A549 (cell line): ENCODE data around the gene SNX27.

Experiments used
- CTCF ChIP-seq: fragments of >200 bp; sonication (Bioruptor Twin); formaldehyde crosslinking; IDR thresholded peaks from 3 replicates; pipeline ENCODE4 v1.5.1; 2016
- JUN ChIP-seq, 2 experiments: fragments of >200 bp; sonication (Bioruptor Twin); formaldehyde crosslinking; IDR thresholded peaks; 2 replicates in 1 of 2; 3 replicates in 1 of 2; pipeline ENCODE4 v1.6.1; 2016 to 2017
- MYC ChIP-seq: IDR thresholded peaks from 2 replicates; pipeline ENCODE4 v1.6.1; 2012; ENCODE audit warnings: mild to moderate bottlenecking, inconsistent platforms, low read length, improper control_type of control experiment, borderline replicate concordance
- PHF8 ChIP-seq: fragments of 200-600 bp; sonication (generic); IDR thresholded peaks from 2 replicates; pipeline ENCODE4 v1.6.1; 2016; ENCODE audit warnings: low read depth, mild to moderate bottlenecking, antibody characterized with exemption, moderate library complexity, borderline replicate concordance
- POLR2A ChIP-seq: IDR thresholded peaks from 2 replicates; pipeline ENCODE4 v1.6.1; 2012; ENCODE audit warnings: mild to moderate bottlenecking, low read length
- ZSCAN20 ChIP-seq: fragments of 250-450 bp; sonication (Bioruptor Pico); IDR thresholded peaks from 2 replicates; pipeline ENCODE4 v1.8.0; 2022; ENCODE audit warnings: mild to moderate bottlenecking, moderate library complexity

DNA sequence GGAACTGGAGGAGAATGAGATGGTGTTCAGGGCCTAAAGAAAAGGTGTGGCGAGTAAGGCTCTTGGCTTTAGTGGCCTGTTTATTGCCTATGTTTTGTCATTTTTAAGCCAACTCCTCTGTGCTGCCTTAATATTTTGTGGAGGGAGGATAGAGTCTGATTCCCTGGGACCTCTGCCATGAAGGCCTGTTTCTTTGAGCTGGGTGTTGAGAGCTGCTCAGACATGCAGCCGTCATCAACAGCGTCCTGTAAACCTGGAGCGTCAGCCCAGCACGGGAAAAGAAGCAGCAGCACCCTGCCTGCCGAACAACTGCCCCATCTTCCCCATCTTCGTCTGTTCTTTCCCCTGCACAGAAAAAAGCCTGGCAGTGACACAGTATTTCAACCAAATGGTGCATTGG lies 27.1 kb upstream of the SNX27 start:
- no peak for TF ChIP-seq MYC
- TF ChIP-seq POLR2A = no peak
- TF ChIP-seq ZSCAN20 (CRISPR knock-in tag) = no peak
- no peak for TF ChIP-seq CTCF
- TF ChIP-seq JUN (IDR thresholded peaks at IDR 0.05) = no peak
- no peak for TF ChIP-seq PHF8
